ENCODE results near the gene CLDN5.

CLDN5 gene

DNA sequence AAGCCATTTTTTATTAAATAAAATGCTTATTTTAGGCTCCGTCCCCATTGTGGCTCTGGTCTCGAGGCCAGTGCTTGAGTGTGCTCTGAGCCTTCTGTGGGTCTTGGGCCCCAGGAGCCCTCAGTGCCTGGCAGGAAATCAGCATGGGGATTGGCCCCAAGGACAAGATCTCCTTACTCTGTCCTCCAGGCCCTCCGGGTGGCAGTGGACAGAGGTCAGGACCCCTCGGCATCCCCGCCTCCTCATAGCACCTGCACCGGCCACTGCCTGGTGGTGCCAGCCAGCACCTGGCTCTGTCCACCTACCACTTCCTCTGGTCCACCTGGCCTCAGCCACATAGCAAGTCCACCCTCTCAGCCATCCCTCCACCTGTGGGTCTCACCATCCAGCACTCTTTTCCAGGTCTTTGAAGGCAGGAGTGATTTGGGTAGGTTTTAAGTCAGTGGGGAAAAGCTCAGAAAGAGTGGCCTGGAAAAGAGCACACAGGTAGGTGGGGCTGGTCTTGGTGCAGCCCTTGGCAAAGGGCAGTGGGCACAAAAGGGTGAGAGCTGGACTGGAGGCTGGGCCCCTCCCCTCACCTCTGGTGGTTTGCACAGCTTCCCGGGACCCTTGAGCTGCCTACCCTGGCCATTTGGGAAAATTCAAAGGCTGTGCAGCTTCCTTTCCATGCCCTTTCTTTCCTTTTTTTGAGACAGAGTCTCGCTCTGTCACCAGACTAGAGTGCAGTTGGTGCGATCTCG, 3.5 kb downstream of the CLDN5 start:
- no peak for DNase-seq

DNA sequence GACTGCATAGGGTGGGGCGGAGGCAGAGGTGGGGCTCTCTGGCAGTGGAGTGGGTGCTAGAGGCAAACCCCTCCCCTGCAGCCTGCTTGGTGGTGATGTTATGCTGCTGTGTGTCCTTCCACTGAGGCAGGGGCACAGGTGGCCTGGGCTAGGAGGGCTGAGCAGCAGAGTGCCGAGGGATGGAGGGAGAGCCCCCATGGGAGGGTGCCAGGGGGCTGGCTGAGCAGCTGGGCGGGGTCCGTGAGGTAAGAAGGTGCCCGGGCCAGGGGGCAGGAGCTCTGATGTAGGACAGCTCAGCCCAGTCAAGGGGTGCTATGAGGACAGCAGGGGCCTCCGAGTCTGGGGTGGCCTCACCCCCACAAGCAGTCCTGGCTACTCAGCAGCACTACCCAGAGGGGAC, 4.2 kb downstream of the CLDN5 start:
- DNase-seq = no peak

DNA sequence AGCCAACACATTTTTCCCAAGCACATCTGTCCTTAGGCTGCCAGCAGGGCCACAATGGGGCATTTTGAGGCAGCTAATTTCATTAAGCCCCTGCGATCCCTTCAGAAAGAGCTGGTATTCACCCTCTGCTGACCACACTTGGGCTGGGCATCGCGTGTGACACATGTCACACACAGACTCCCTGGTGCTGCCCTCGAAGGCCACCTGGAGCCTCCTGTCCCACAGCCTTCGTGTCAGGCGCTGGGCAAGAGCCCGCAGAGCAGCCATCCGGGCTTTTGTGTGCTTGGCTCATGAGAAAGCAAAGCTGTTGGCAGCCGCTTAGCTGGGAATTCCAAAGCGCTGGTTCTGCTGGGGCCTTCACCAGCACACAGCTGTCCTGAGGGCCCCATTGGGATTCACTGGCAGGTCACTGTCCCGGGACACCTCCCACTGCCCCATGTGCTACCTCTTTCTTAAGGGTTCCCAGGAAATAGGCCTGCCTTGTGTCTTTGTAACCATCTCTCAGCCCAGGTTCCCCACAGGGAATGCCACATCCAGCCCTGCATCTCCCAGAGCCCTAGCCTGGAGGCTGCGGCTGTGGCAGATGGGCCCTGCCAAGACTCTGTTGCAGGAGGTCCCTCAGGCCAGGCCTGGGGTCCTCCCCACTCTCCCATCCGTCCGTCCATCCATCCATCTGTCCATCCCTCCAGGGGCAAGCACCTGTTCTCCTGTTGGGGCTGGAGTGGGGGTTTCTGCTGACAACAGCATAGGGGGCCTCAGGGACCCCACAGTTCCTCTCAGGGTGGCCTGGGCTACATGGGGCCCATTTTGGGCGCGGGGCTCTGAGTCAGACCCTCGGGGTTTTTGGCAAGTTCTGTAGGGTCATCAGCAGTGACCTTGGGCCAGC, 4.9 kb downstream of the CLDN5 start:
- DNase-seq = no peak

DNA sequence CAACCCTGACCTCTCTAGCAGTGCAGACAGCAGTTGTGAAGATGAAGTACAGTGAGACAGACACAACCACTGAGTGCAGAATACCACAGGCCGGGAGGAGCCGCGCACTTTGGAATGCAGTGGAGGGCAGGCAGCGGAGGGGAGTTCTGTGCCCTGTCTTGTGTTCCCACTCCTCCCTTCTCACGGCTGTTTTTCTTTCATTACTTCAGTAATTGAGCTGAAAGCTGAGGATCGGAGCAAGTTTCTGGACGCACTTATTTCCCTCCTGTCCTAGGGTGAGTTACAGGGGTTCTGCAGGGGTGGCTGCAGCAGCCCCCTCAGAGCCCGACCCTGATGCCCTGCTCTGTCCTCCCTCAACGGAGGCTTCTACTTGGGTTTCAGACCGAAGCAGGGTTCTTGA, 5.6 kb downstream of the CLDN5 start:
- no peak for DNase-seq

DNA sequence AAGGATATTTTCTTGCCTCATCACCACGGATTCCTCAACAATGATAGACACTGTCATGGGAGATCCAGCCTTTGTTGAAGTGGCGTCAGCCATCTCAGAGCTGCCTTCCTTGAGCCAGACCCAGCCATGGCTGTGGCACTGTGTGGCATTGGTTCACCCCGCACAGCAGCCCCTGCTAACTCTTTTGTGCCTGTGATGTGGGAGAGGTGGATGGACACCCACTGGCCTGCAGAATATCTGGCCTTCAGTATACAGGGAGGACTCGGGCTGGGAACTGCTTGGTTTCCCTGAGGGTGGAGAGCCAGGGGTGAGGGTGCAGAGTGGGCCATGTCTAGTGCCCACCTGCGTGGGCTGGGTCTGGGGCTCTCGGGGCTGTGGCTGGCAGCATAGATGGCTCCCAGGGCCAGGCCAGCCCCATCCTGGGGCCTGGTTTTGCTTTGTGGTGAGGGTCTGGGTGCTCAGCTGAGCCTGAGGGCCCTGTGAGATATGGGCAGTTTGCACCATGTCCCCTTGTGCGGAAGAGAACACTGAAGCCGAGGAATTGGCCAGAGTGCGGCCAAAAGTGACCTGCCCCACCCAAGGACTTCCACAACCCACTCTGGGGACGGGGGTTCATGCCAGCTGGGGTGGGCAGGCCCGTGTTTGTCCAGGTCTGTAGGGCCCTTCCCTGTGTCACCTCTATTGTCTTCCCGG, 6.1 kb downstream of the CLDN5 start:
- DNase-seq = no peak

DNA sequence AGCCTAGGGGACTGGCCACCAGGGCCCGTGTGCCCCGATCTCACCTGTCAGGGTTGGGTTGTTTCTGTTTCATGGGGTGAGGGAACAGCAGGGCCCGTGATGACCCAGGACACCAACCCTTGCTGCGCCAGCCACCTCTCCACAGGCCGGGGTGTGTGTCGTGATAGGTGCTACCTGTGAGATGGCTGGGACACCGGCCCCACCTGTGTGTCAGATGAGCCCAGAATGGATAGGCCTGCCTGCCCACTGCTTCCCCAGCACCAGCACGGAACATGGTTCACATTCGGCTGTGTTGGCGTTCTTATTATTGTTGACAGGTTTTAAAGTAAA, 7.1 kb downstream of the CLDN5 start:
- DNase-seq = no peak

DNA sequence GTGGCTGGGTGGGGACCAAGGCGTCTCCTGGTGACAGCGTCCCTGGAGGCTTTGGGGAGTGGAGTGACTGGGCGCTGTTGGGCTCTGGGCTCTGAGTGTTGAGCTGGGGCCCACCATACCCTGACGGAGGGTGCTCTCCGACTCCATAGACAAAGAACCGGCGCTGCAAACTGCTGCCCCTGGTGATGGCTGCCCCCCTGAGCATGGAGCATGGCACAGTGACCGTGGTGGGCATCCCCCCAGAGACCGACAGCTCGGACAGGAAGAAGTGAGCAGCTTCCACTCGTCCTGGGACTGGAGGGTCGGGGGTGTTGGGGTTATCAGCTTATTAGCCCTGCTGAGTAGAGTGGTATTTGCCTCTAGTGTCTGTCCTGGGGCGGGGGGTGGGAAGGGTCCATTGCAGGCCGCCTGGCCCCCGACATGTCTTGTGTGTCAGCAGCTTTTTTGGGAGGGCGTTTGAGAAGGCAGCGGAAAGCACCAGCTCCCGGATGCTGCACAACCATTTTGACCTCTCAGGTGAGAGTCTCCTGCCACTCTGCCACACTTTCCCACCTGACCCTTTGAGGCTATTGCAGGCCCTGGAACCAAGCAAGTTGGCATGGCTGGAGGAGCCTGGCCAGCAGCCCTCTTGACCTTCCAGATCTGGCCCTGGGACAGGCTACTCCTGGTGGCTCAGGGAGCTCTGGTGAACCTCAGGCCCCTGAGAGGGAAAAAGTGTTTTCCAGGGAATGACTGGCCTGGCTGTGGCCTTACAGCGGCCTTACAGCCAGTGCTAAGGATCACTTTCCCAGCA, 7.6 kb downstream of the CLDN5 start:
- DNase-seq = no peak

DNA sequence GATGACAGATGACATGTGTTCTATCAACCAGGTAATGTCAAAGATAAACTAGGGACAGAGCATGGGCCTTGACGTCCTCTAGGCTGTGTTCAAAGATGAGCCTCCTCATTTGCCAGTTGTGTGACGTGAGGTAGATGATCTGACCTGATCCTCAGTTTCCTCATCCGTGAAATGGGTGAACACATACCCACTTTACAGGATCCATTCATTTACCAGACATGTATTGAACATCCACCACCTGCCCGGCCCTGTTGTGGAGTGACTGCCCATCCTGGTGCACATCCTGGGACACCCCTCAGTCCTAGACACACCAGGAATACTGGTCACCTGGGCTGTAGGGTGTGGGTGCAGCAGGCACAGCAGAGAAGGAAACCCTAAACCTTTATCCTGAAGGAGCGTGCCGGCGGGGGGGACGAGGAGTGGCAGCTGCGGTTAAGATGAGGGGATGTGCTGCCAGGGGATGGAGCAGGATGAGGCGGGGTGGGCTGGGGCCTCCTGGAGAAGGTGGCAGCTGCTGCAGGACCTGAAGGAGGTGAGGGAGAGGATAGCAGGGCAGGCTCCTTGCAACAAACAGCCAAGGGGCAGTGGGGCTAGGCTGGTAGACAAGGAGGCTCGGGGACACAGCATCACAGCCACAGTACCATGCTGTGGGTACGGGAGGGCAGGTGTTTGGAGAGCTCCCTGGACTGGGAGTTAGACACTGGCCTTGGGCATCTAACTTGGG, 8.4 kb downstream of the CLDN5 start:
- no peak for DNase-seq

DNA sequence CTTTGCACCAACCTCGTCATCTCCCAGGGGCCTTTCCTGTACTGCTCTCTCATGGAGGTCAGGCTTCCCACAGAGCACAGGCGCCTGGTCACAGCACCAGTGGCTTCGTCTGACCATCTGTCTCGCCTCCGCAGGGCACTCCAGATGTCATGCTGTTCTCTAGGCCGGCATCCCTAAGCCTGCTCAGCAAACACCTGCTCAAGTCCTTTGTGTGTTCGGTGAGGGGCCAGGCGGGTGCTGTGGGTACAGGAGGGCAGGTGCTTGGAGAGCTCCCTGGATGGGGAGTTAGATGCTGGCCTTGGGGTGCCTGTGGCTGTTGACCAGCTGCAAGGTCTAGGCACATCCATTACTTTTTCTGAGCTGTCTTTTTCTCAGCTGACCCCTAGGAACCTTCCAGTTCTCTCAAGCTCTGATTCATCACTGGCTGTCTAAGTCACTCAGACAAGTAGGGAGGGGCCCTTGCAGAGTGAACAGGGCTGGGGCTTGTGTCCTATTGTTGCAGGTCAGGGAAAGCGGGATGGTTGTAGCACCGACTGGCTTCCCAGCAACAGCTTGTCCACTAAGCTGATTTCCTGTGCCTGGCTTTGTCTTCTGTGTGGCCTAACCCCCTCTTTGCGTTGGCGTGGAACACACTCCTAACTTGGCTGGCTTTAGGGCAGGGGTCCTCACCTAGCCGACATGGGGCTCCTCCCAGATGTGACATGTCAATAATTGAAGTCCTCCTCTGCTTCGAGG, 9.2 kb downstream of the CLDN5 start:
- DNase-seq = no peak

DNA sequence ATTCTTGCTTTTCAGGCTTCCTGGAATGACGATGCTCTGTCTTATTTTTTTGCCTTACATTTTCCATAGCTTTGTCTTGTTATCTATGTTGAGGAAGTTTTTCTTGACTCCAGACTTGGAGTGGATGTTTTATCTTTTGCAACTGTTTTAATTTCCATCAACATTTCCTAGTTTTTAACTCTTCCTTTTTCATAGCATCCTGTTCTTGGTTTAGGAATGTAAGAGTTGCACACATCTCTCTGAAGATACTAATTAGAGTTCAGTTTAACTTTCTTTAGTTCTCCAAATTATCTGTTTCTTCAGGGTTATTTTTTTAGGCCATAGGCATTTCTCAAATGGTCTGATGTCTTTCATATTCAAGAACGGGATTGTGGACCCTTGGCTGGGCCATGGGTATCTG, 10.4 kb downstream of the CLDN5 start:
- no peak for DNase-seq

DNA sequence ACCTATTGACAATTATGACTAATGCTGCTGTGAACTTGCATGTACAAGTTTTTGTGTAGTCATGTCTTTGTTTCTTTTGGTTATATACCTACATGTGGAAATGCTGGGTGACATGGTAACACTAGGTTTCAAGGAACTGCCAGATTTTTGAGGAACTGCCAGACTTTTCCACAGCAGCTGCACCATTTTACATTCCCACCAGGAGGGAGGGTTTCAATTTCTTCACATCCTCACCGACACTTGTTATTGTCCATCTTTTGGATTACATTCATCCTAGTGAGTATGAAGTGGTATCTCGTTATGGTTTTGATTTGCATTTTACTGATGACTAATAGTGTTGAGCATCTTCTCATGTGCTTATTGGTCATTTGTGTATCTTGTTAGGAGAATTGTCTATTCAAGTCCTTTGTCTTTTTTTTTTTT, 13.3 kb downstream of the CLDN5 start:
- no peak for DNase-seq

DNA sequence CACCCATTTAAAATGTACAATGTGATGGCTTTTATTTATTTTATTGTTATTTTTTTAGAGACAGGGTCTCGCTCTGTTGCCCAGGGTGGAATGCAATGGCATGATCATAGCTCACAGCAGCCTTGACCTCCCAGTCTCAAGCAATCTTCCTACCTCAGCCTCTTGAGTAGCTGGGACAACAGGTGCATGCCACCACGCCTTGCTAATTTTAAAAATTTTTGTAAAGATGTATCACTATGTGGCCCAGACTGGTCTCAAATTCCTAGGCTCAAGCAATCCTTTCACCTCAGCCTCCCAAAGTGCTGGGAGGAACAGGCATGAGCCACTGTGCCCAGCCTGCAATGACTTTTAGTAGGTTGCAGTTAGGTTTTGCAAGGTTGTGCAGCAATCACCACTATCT, 14.3 kb downstream of the CLDN5 start:
- DNase-seq = no peak

DNA sequence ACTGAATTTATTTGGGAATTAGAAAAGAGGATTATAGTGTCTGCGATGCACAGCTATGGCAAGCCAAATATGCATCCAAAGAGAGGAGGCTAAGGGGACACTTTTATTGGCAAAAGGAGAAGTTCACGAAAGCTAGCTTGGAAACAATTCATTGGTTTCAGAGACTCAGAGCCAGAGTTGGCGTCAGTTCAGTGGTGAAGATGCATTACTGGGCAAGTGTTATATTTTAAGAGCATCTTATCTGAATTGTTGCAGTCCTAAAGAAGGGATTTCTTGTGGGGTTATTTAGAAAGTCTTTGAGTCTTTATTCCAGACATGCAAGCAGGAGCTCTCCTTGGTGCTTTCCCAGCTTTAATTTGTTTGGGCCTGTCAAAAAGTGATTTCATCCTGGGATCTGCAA, 15.0 kb downstream of the CLDN5 start:
- DNase-seq = no peak

DNA sequence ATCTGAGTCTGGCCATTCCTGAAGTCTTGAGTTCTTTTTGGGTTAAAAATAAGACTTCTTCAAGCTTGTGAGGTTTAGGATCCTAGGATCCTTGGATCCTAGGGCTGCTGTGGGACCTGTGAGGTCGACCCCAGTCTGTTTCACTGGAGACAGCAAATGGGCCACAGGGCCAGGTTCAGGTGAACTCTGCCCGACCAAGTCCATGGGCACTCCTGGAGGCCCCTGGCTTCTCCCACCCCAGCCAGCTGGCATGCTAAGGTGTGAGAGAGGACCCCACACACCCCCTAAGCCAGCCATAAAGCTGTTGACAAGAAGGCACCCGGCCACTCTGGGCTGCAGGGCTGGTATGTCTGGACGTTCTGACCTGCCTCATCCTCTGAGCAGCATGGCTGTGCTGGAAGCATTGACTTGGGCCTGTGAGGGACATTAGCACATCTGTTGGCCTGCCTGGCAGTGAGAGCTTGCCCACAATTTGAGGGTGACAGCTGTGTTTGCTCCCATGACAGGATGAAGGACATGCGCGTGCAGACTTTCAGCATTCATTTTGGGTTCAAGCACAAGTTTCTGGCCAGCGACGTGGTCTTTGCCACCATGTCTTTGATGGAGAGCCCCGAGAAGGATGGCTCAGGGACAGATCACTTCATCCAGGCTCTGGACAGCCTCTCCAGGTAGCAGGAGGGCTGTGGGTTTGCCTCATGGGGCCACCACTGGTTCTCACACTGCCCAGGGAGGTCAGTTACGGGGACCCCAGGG, 16.0 kb downstream of the CLDN5 start:
- DNase-seq = no peak

DNA sequence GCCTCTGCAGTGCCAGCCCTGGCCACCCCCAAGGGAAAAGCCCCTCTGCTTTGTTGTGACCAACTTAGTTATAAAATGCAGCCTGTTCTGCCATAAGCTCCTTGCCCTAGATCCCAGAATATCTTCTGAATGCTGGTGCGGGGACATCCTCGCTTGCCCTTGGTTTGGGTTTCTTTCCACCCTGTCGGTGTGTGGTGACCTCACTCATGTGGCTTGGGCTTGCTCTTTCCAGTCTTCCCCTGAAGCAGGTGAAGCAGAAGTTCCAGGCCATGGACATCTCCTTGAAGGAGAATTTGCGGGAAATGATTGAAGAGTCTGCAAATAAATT, 16.7 kb downstream of the CLDN5 start:
- no peak for DNase-seq

DNA sequence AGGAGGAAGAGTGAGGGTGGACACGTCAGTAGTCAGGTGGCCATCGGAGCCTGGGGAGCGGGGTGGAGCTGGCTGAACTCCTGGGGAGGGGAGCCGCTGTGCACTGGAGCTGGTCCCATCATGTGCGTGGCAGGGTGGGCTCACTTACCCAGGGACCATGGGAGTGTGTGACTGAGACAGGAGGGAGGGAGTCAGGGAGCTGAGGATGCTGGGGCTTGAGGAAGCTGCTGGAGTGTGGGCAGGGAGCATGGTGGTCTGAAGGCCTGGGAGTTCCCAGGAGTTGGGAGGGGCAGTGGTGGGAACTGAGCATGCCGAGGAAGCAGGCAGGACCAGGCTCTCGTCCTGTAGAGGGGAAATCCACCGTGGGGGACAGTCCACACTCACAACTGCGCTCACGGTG, 18.0 kb downstream of the CLDN5 start:
- no peak for DNase-seq

DNA sequence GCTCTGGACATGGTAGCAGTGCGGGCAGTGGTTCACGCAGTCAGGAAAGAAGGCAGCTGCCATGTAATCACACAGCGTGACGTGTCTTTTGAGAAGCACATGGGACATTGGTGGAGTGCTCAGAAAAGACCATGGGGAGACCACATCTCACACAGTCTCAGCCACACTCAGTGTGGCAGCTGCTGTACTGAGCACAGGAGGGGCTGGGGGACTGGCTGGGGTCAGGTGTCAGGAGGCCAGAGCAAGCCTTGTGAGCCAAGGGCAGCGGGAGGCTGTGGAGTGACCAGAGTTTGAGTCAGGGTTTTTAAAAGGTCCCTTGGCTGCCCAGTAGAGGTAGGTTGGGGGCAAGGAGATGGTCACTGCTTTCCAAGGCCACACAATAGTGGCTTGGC, 18.5 kb downstream of the CLDN5 start:
- no peak for DNase-seq

DNA sequence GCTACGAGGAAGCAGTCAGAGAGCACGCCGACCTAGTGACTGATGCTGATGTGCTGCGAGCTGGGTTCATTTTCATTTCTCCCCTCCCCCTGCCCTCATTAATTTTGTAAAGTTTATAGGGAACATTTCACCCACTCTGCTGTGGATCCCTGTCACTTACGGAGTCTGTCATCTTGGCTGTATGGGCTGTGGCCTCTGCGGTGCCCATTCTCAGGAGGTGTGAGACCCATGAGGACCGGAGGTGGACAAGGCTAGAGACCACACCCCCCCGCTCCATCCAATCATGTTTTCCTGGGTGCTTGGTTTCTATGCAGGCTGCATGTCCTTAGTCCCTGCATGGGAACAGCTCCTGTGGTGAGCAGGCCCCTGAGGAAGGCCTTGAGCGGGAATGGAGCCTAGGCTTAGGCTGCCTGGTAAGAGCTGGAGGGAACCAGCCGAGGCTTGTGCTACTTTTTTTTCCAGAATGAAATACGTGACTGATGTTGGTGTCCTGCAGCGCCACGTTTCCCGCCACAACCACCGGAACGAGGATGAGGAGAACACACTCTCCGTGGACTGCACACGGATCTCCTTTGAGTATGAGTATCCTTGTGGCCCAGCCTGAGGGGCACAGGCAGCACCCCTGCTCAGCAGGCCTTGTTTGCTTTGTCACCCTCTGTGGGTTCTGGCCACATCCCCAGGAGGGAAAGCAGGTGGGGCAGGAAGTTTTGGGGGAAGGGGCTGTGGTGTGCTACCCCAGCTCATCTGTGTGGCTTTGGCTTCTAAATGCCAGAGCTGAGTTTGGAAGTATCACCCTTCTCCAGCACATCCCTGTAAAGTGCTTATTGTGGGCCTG, 19.1 kb downstream of the CLDN5 start:
- DNase-seq = no peak

DNA sequence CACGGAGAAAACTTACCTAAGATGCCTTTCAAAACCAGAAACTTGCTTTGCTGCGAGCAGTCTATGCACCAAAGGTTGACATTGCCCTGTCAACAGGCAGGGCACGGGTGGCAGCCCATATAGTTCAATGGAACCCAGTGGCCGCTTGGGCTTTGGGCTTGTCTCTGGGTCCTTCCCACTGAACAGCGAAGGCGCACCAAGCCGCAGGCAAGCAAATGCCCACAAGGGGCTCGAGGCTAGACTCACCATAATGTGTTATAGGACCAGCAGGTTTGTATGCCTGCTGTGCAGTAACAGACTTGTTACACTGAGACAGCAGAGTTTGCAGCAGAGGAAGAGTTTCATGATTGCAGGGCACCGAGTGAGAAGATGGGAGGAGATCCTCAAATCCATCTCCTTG, 20.3 kb downstream of the CLDN5 start:
- DNase-seq = no peak

DNA sequence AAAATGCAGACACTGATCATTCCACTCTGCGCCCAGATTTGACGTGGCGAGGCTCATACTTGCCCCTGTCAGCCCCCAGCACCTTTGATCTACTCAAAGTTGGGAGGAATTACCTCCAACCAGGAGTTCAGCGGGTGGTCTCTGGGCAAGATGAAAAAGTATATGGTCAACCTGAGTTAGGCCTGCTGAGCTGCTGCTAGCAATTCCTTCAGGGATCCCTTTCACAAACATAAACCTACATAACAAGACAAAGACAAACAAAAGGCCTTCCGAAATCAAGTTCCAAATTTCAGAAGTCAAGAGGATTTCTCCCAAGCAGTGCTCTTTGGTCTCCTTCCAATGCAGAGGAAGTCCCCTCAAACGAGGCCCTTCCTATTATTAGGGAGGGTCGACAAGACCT, 20.8 kb downstream of the CLDN5 start:
- no peak for DNase-seq

Data from bone marrow (tissue), 2 donors.